CD14-positive monocyte (primary cell): Measurements from ENCODE around the gene SLC27A5. TPM values are rescaled to one million over a fixed set of nuclear protein-coding genes. Genes with fewer than 3 reads are reported as not detected.

Experiments
- DNase-seq, 3 donors: peaks; one replicate each; pipeline ENCODE4 v3.0.0-alpha.2; 2011 to 2022
- H2AFZ ChIP-seq: 2 replicates; pipeline ENCODE4 v1.6.0; 2012; ENCODE audit warnings: mild to moderate bottlenecking, low read depth, low read length, inconsistent platforms; ENCODE audit not compliant: insufficient read depth, poor library complexity, severe bottlenecking
- H3K27ac ChIP-seq, 2 donors: 1 replicate in 1 of 2; 2 replicates in 1 of 2; pipeline ENCODE4 v1.5.1; 2012 to 2013; ENCODE audit warnings: low read length in 2 of 2, control low read depth in 1 of 2, inconsistent platforms in 1 of 2, low read depth in 1 of 2, mild to moderate bottlenecking in 1 of 2
- H3K27me3 ChIP-seq, 2 donors: one replicate each; pipeline versions ENCODE4 v1.6.0 to v1.6.1; 2011 to 2013; ENCODE audit warnings: low read length in 2 of 2; ENCODE audit not compliant: control insufficient read depth in 2 of 2, insufficient read depth in 2 of 2
- H3K36me3 ChIP-seq, 2 donors: replicated peaks in 1 of 2; 1 replicate in 1 of 2; 2 replicates in 1 of 2; pipeline versions ENCODE4 v1.5.1 to v1.6.1; 2012 to 2013; ENCODE audit warnings: low read length in 2 of 2, control low read depth in 1 of 2, inconsistent platforms in 1 of 2, mild to moderate bottlenecking in 1 of 2; ENCODE audit not compliant: insufficient read depth in 2 of 2, control insufficient read depth in 1 of 2
- H3K4me1 ChIP-seq, 2 donors: 1 replicate in 1 of 2; 2 replicates in 1 of 2; pipeline versions ENCODE4 v1.5.1 to v1.6.1; 2012 to 2013; ENCODE audit warnings: low read length in 2 of 2, control low read depth in 1 of 2, inconsistent platforms in 1 of 2, mild to moderate bottlenecking in 1 of 2, moderate library complexity in 1 of 2; ENCODE audit not compliant: insufficient read depth in 2 of 2, control insufficient read depth in 1 of 2
- H3K4me2 ChIP-seq: replicated peaks from 2 replicates; pipeline ENCODE3; 2012; ENCODE audit warnings: low read length, moderate library complexity, mild to moderate bottlenecking; ENCODE audit not compliant: poor library complexity, severe bottlenecking; ENCODE audit errors: extremely low read depth
- H3K4me3 ChIP-seq, 3 experiments: fragments of 200-600 bp in 1 of 3; sonication (generic) in 1 of 3; replicated peaks in 1 of 3; 1 replicate in 2 of 3; 2 replicates in 1 of 3; pipeline ENCODE4 v1.5.1; 2011 to 2013; ENCODE audit warnings: low read length in 3 of 3, mild to moderate bottlenecking in 3 of 3, control low read depth in 2 of 3, low read depth in 2 of 3, inconsistent platforms in 1 of 3, moderate library complexity in 1 of 3
- H3K79me2 ChIP-seq: 2 replicates; pipeline ENCODE4 v1.6.0; 2012; ENCODE audit warnings: mild to moderate bottlenecking, control low read depth, inconsistent platforms, low read length, moderate library complexity; ENCODE audit not compliant: insufficient read depth
- H3K9ac ChIP-seq: 2 replicates; pipeline ENCODE4 v1.6.0; 2017; ENCODE audit warnings: low read length, mild to moderate bottlenecking; ENCODE audit not compliant: insufficient read depth, poor library complexity, severe bottlenecking
- H3K9me3 ChIP-seq, 2 donors: replicated peaks in 1 of 2; 1 replicate in 1 of 2; 2 replicates in 1 of 2; pipeline versions ENCODE4 v1.5.1 to v1.6.1; 2012 to 2013; ENCODE audit warnings: low read length in 2 of 2, control low read depth in 1 of 2; ENCODE audit not compliant: control insufficient read depth in 1 of 2, insufficient read depth in 1 of 2
- H4K20me1 ChIP-seq: 2 replicates; pipeline ENCODE4 v1.6.0; 2012; ENCODE audit warnings: mild to moderate bottlenecking, low read length, control low read depth, moderate library complexity; ENCODE audit not compliant: insufficient read depth
- H3K27ac Mint-ChIP-seq, 7 donors: one replicate each; pipeline ENCODE4 v1.8.0; 2020; ENCODE audit warnings: mild to moderate bottlenecking in 7 of 7, mixed read lengths in 7 of 7, moderate library complexity in 6 of 7, inconsistent platforms in 2 of 7
- H3K27me3 Mint-ChIP-seq, 3 donors: one replicate each; pipeline ENCODE4 v1.8.0; 2021 to 2022; ENCODE audit warnings: low read depth in 3 of 3, mild to moderate bottlenecking in 3 of 3, mixed read lengths in 3 of 3, moderate library complexity in 3 of 3, inconsistent platforms in 1 of 3
- H3K36me3 Mint-ChIP-seq, 2 donors: one replicate each; pipeline ENCODE4 v1.8.0; 2020; ENCODE audit warnings: mixed read lengths in 2 of 2, inconsistent platforms in 1 of 2, mild to moderate bottlenecking in 1 of 2
- H3K4me1 Mint-ChIP-seq: one replicate; pipeline ENCODE4 v1.8.0; 2020; ENCODE audit warnings: mild to moderate bottlenecking, mixed read lengths
- H3K4me3 Mint-ChIP-seq, 2 donors: one replicate each; pipeline ENCODE4 v1.8.0; 2020; ENCODE audit warnings: mild to moderate bottlenecking in 2 of 2, mixed read lengths in 2 of 2, moderate library complexity in 1 of 2
- H3K9me3 Mint-ChIP-seq, 7 donors: one replicate each; pipeline ENCODE4 v1.8.0; 2020 to 2022; ENCODE audit warnings: mixed read lengths in 7 of 7, mild to moderate bottlenecking in 6 of 7, moderate library complexity in 6 of 7, inconsistent platforms in 2 of 7
- CTCF ChIP-seq: fragments of 200-600 bp; IDR thresholded peaks from one replicate; pipeline ENCODE4 v1.8.0; 2022; ENCODE audit warnings: antibody characterized with exemption, mild to moderate bottlenecking
- WGBS: methylation state at CpG from one replicate; pipeline ENCODE4 v1.1.5; 2013; ENCODE audit warnings: missing lambda C conversion rate; ENCODE audit not compliant: insufficient coverage; 5-methylcytosine and 5-hydroxymethylcytosine counted together
- intact Hi-C, 2 donors: fragments of 100-400 bp; cut with micrococcal nuclease; formaldehyde crosslinking; loops; one replicate each; pipeline versions ENCODE4 v1.15.0 to v1.15.1; 2023
- polyA plus RNA-seq, 3 donors: library from polyadenylated mRNA; depleted of rRNA in 1 of 3; unstranded in 2 of 3; stranded (reverse) in 1 of 3; fragments of 300-500 nt in 2 of 3; fragments of >200 nt in 1 of 3; fragmentation: Illumina TruSeq in 2 of 3; gene quantifications; 1 replicate in 2 of 3; 2 replicates in 1 of 3; pipeline ENCODE4 v1.2.3, GENCODE V29; 2012 to 2021

Gene SLC27A5
- polyA plus RNA-seq, 3 donors = 1.5 to 2.9 (median 2.8) TPM

DNA sequence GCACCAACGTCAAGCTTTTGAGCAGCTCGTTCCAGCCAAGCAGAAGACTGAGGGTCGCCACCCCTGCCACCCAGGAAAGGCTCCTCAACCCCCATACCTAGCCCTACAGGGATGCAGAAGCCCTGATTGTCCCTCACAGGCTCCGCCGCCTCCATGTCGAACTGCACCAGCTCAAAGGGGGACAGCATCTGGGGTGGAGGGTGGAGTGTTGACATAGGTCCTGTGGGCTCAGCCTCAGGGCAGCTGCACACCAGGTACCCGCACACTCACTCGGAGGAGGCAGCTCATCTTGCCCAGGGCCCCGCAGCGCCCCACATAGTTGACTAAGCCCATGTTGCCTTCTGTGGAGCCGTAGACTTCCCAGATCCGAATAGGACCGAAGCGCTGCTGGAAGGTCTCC is 11.6 kb downstream of the SLC27A5 start:
- Histone ChIP-seq H3K4me3 (no peak overlapping the region), H3K4me1 (peaks cover 13 to 16% of the 10 kb centered on the region in 2 donors), H3K4me2 (no peak overlapping the region), H3K36me3 (no peaks in the 10 kb centered on the region), H3K9ac (no peak overlapping the region), H3K27ac (no peak overlapping the region), H3K79me2 (no peaks in the 10 kb centered on the region), H3K9me3 (peaks cover 4 to 22% of the 10 kb centered on the region in 2 donors), H3K27me3 (no peaks in the 10 kb centered on the region), H2AFZ (no peak overlapping the region), H4K20me1 (no peaks in the 10 kb centered on the region)
- Mint-ChIP-seq H3K9me3 (peaks cover 17 to 28% (median 21%) of the 10 kb centered on the region in 7 donors), H3K36me3 (peaks cover 0 to 6% of the 10 kb centered on the region in 2 donors), H3K27ac (no peak overlapping the region), H3K4me1 (peaks cover 14% of the 10 kb centered on the region), H3K27me3 (peaks cover 4 to 12% (median 7%) of the 10 kb centered on the region in 3 donors), H3K4me3 (peak overlapping the region in 1 of 2 donors; percentile 24)
- TF ChIP-seq CTCF = no peak
- intact Hi-C loops = loop anchor here in 1 of 2 donors (2.0 kb wide), 1 partner anchor 19 kb away; the partner anchor contains the start of gene ZBTB45
- DNase-seq = no peak
- WGBS = 95% methylated on average over 10 of the region's 14 CpGs

DNA sequence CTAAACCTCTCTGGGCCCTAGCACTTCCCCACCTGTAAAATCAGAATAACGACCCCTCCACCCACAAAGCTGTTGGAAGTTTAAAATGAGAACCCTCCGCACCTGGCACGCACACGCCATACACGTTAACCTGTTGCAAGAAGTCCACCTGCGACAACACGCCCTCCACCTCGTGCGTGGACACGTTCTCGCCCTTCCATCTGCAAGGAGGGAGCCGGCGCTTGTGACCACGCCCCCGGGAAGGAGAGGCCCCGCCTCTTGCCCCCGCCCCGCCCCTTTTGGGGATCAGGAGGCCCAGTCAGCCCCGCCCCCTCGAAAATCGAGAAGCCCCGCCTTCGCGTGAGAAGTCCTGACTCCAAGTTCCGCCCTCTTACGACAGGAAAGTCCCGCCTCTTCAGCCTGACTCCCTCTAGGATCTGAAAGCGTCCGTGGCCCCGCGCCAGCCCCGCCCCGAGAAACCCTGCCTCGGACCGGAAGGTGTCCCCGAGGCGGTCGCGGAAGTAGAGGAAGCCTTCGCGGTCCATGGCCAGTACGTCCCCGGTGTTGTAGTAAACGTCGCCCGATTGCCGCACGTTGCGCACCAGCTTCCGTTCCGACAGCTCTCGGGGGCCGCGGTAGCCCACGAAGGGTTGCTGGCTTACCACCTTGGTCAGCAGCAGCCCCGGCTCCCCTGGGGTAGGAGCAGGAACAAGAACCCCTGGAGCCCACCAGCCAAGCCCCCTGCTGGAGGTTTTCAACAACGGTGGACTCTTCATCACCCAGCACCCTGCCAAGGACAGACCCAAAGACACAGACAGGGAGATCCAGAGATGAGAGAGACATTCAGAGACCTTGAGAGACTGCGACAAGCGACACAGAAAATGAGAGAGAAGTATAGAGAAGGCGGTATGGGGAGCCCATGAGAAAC is 12.5 kb downstream of the SLC27A5 start:
- H3K9me3 Mint-ChIP-seq = peaks cover 14 to 28% (median 20%) of the 10 kb centered on the region in 7 donors

More for the DNA sequence above, 12.5 kb downstream of the SLC27A5 start:
- Histone ChIP-seq H3K9me3 (peaks cover 4 to 22% of the 10 kb centered on the region in 2 donors), H3K9ac (peak overlapping the region; percentile 67), H3K27me3 (no peaks in the 10 kb centered on the region), H3K27ac (peak overlapping the region; percentile 82 to 83), H2AFZ (peak overlapping the region; percentile 98), H4K20me1 (no peaks in the 10 kb centered on the region), H3K79me2 (no peaks in the 10 kb centered on the region), H3K4me1 (peaks cover 13 to 16% of the 10 kb centered on the region in 2 donors), H3K4me3 (peak overlapping the region; percentile 33 to 75 (median 57)), H3K36me3 (no peaks in the 10 kb centered on the region), H3K4me2 (peak overlapping the region; percentile 79)
- peak overlapping the region; percentile 82 to 90 for H3K4me3 Mint-ChIP-seq
- peak; percentile 98 to 99 (median 98) for DNase-seq
- WGBS = 2% methylated on average over 47 of the region's 60 CpGs
- peaks cover 0 to 6% of the 10 kb centered on the region in 2 donors for H3K36me3 Mint-ChIP-seq
- intact Hi-C loops = loop anchor here in 1 of 2 donors (1.0 kb wide), 1 partner anchor 32 kb away; the partner anchor contains the start of gene ZNF324
- TF ChIP-seq CTCF = peak; percentile 18
- peaks cover 14% of the 10 kb centered on the region for H3K4me1 Mint-ChIP-seq
- peaks cover 4 to 12% (median 7%) of the 10 kb centered on the region in 3 donors for H3K27me3 Mint-ChIP-seq
- H3K27ac Mint-ChIP-seq = peak overlapping the region; percentile 88 to 94 (median 92)
